Panc1 (cell line): ENCODE data around the gene ZFYVE16. TPM values are rescaled to one million over a fixed set of nuclear protein-coding genes. Genes with fewer than 3 reads are reported as not detected.
"Not testable (repeated sequence)": the region's sequence is repeated elsewhere in the genome, so short reads cannot be mapped to it uniquely, and the experiment has no call there.

Experiments used
- ATAC-seq: fragments of 200-7000 bp; cut with Tn5 transposase; 2 replicates; pipeline ENCODE4 v1.9.1; 2020; ENCODE audit warnings: mild to moderate bottlenecking, moderate library complexity
- BruUV-seq: library from RNA; stranded (reverse); fragments of 400-500 nt; replicated peaks from 2 replicates; lab custom pipeline; 2021; lab: Mats Ljungman, UMichigan
- CTCF ChIA-PET: fragments of 300-600 bp; sonication (Branson Sonifier 250); formaldehyde crosslinking; loops from one replicate; lab custom pipeline; 2022; ENCODE audit warnings: antibody characterized with exemption; lab: Charles Lee
- POLR2A ChIA-PET: fragments of 300-600 bp; sonication (Branson Sonifier 250); formaldehyde crosslinking; loops from one replicate; lab custom pipeline; 2022; ENCODE audit warnings: antibody characterized with exemption; lab: Charles Lee
- DNase-seq: peaks from one replicate; pipeline ENCODE4 v3.0.0-alpha.2; 2010; ENCODE audit warnings: low read depth, low spot score
- H3K27ac ChIP-seq: 2 replicates; pipeline ENCODE4 v1.5.1; 2011; ENCODE audit warnings: mild to moderate bottlenecking, low read length, inconsistent platforms
- H3K27me3 ChIP-seq: fragments of 200-500 bp; sonication (Bioruptor generic); 2 replicates; pipeline ENCODE4 v1.6.0; 2014; ENCODE audit warnings: low read length, inconsistent platforms; ENCODE audit not compliant: control insufficient read depth, insufficient read depth
- H3K36me3 ChIP-seq: fragments of 200-500 bp; sonication (Bioruptor generic); 2 replicates; pipeline ENCODE4 v1.5.1; 2014; ENCODE audit warnings: inconsistent platforms, mild to moderate bottlenecking, low read length, moderate library complexity; ENCODE audit not compliant: control insufficient read depth, insufficient read depth
- H3K4me1 ChIP-seq: 2 replicates; pipeline ENCODE4 v1.5.1; 2011; ENCODE audit warnings: inconsistent platforms, mild to moderate bottlenecking, low read length, moderate library complexity; ENCODE audit not compliant: control insufficient read depth, insufficient read depth
- H3K4me3 ChIP-seq, 2 experiments: 2 replicates each; pipeline ENCODE4 v1.5.1; 2011 to 2012; ENCODE audit warnings: low read depth in 2 of 2, low read length in 2 of 2, mild to moderate bottlenecking in 2 of 2, inconsistent platforms in 1 of 2, moderate library complexity in 1 of 2
- H3K9me3 ChIP-seq: fragments of 200-500 bp; sonication (Bioruptor generic); 2 replicates; pipeline ENCODE4 v1.5.1; 2014; ENCODE audit warnings: low read depth, mild to moderate bottlenecking, inconsistent platforms, low read length, moderate library complexity; ENCODE audit not compliant: control insufficient read depth, insufficient read depth
- CTCF ChIP-seq: fragments of 450-650 bp; IDR thresholded peaks from 2 replicates; pipeline ENCODE4 v1.5.1; 2017; ENCODE audit warnings: mild to moderate bottlenecking
- POLR2AphosphoS5 ChIP-seq: IDR thresholded peaks from 2 replicates; pipeline ENCODE4 v1.6.1; 2012; ENCODE audit warnings: mild to moderate bottlenecking, low read depth, low read length, moderate library complexity
- REST ChIP-seq, 2 experiments: IDR thresholded peaks; 2 replicates each; pipeline ENCODE4 v1.6.1; 2011 to 2012; ENCODE audit warnings: low read depth in 2 of 2, control low read depth in 1 of 2, low read length in 1 of 2, mild to moderate bottlenecking in 1 of 2, moderate library complexity in 1 of 2; ENCODE audit not compliant: insufficient read depth in 1 of 2
- SIN3A ChIP-seq: IDR thresholded peaks from 2 replicates; pipeline ENCODE4 v1.6.1; 2012; ENCODE audit warnings: low read depth, mild to moderate bottlenecking, low read length, moderate library complexity, borderline replicate concordance; ENCODE audit not compliant: insufficient read depth
- TCF7L2 ChIP-seq: IDR thresholded peaks from 2 replicates; pipeline ENCODE4 v1.6.1; 2011; ENCODE audit warnings: mild to moderate bottlenecking, low read depth, low read length, inconsistent platforms
- in situ Hi-C: cut with HindIII; loops from 2 replicates; pipeline ENCODE4 v1.10.0; 2016; ENCODE audit warnings: low sequenced_read_pairs, low pct_unique_long_range_greater_than_20kb
- intact Hi-C: fragments of 100-400 bp; cut with micrococcal nuclease; formaldehyde crosslinking; loops from one replicate; pipeline ENCODE4 v1.10.0; 2022; ENCODE audit not compliant: unreplicated experiment
- total RNA-seq: library from RNA; stranded (reverse); gene quantifications from one replicate; pipeline ENCODE4 v1.2.1, GENCODE V29; 2021; ENCODE audit not compliant: unreplicated experiment

Gene ZFYVE16
- total RNA-seq, 1 experiment from 2014 or later = 54.6 TPM

- H3K27me3 ChIP-seq = no peaks in the 10 kb centered on the region
- no TSS peak for BruUV-seq
- ChIA-PET CTCF (no interaction called here), POLR2A (interaction anchor here (0.6 kb wide), 1 partner anchor 38 kb away, joined by 19 read pairs; no protein-coding TSS in a partner anchor)
- no peak overlapping the region for H3K4me3 ChIP-seq
- H3K36me3 ChIP-seq = 0 out of 2 replicates have a peak, but pooled peaks cover 2% of the 10 kb centered on the region
- H3K9me3 ChIP-seq = no peaks in the 10 kb centered on the region
- DNase-seq (no peak), ATAC-seq (no peak)
- H3K27ac ChIP-seq = no peak overlapping the region
- no peaks in the 10 kb centered on the region for H3K4me1 ChIP-seq
- no peak for TF ChIP-seq SIN3A
- no peak for TF ChIP-seq POLR2AphosphoS5
- no peak for TF ChIP-seq REST (IDR thresholded peaks at IDR 0.05; ENCODE audit: insufficient read depth in 1 of 2, low read depth in 2 of 2, low read length in 1 of 2)
- no peak for TF ChIP-seq TCF7L2
- no peak for TF ChIP-seq CTCF
- in situ Hi-C loops = no loop called here
- intact Hi-C loops = no loop called here
Measured at GRCh38 chr5:80468131-80468530, 60.3 kb downstream of the ZFYVE16 start.

GRCh38 chr5:80470631-80471030, 62.8 kb downstream of the ZFYVE16 start:
- ATAC-seq, DNase-seq, intact Hi-C loops, in situ Hi-C loops, H3K27ac ChIP-seq, CTCF ChIA-PET, H3K4me1 ChIP-seq, BruUV-seq, H3K27me3 ChIP-seq, H3K9me3 ChIP-seq, H3K4me3 ChIP-seq: not testable (repeated sequence)
- POLR2A ChIA-PET = interaction anchor here (0.6 kb wide), 1 partner anchor 1027 kb away, joined by 4 read pairs; no protein-coding TSS in a partner anchor
- peaks cover 18% of the 10 kb centered on the region; the same call in 1 of the 2 replicates for H3K36me3 ChIP-seq

- ChIA-PET CTCF (no interaction called here), POLR2A (no interaction called here)
- TSS peak; percentile 9 for BruUV-seq
- H3K4me1 ChIP-seq = no peaks in the 10 kb centered on the region; the same call in 1 of the 2 replicates
- intact Hi-C loops = no loop called here
- in situ Hi-C loops = no loop called here
- ATAC-seq (no peak), DNase-seq (no peak)
- H3K36me3 ChIP-seq = peaks cover 17% of the 10 kb centered on the region; the same call in 1 of the 2 replicates
- TF ChIP-seq CTCF (no peak), POLR2AphosphoS5 (no peak), REST (IDR thresholded peaks at IDR 0.05; ENCODE audit: insufficient read depth in 1 of 2, low read depth in 2 of 2, low read length in 1 of 2) (no peak), SIN3A (no peak), TCF7L2 (no peak)
- H3K4me3 ChIP-seq = no peak overlapping the region
- no peaks in the 10 kb centered on the region for H3K27me3 ChIP-seq
- no peak overlapping the region for H3K27ac ChIP-seq
- no peaks in the 10 kb centered on the region for H3K9me3 ChIP-seq
Measured at GRCh38 chr5:80474929-80475328, 67.1 kb downstream of the ZFYVE16 start.
